ENCODE measurements around the gene SERPINB1.

Gene SERPINB1

DNA sequence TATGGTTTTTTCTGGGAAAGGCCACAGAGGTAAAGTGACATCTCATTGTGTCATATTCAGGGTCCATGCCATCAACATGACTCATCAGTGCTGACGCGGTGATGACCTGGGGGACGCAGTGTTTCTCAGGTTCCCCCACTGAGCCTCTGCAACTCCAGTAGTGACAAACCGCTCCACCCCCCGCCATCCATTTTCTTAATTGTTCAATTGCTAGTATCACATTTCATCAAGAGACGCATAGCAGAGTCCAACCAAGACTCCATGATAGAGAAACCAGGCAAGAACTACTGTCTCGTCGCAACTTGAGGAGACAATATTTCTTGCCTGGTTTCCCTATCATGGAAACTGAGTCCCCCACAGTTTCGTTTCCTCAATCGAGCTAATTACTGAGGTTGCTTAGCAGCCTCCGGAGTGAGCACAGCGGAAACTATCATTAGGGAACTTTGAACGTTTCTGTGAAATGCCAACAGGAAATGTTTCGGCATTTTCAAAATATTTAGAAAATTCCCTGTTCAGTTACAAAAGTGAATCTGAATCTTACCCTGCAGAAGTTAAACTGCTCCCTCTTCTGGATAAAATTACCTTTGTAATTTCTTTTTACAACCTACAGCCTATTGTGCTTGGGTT is 12.2 kb upstream of the SERPINB1 start (continued):
- TF ChIP-seq KLF10 (tag by site-specific recombination; IDR thresholded peaks at IDR 0.05) (peak; percentile 51; the same call in 1 of the 2 replicates), ZNF121 (tag by site-specific recombination; IDR thresholded peaks at IDR 0.05) (no peak), ZNF558 (tag by site-specific recombination; IDR thresholded peaks at IDR 0.05) (peak; percentile 70; the same call in 1 of the 2 replicates), ZBTB21 (tag by site-specific recombination; IDR thresholded peaks at IDR 0.05) (peak; percentile 97), ZFP69B (tag by site-specific recombination; IDR thresholded peaks at IDR 0.05) (peak; percentile 54; the same call in 1 of the 2 replicates), ZBTB8A (tag by site-specific recombination; IDR thresholded peaks at IDR 0.05) (no peak), ZBTB1 (tag by site-specific recombination; IDR thresholded peaks at IDR 0.05) (no peak), SCRT2 (tag by site-specific recombination; IDR thresholded peaks at IDR 0.05) (no peak), ZNF777 (tag by site-specific recombination; IDR thresholded peaks at IDR 0.05; ENCODE audit: borderline replicate concordance) (no peak), YY1 (tag by site-specific recombination; IDR thresholded peaks at IDR 0.05) (peak; percentile 31; the same call in 1 of the 2 replicates), ZFP3 (tag by site-specific recombination; IDR thresholded peaks at IDR 0.05; ENCODE audit: low read depth) (no peak), ZNF514 (tag by site-specific recombination; IDR thresholded peaks at IDR 0.05) (no peak), GLI4 (tag by site-specific recombination; IDR thresholded peaks at IDR 0.05) (no peak), ZNF302 (tag by site-specific recombination; IDR thresholded peaks at IDR 0.05; ENCODE audit: low read depth) (no peak), BCL11B (tag by site-specific recombination; IDR thresholded peaks at IDR 0.05; ENCODE audit: low read depth) (no peak; the same call in 1 of the 2 replicates), KLF7 (tag by site-specific recombination; IDR thresholded peaks at IDR 0.05; ENCODE audit: borderline replicate concordance) (no peak), ZNF394 (tag by site-specific recombination; IDR thresholded peaks at IDR 0.05; ENCODE audit: borderline replicate concordance) (peak; percentile 31; the same call in 1 of the 2 replicates), ZNF366 (tag by site-specific recombination; conservative IDR thresholded peaks at IDR 0.05) (peak; percentile 80), ZNF548 (tag by site-specific recombination; IDR thresholded peaks at IDR 0.05) (no peak), OVOL3 (tag by site-specific recombination; IDR thresholded peaks at IDR 0.05) (no peak), ZNF174 (tag by site-specific recombination; IDR thresholded peaks at IDR 0.05) (no peak), KLF9 (tag by site-specific recombination; IDR thresholded peaks at IDR 0.05; ENCODE audit: low read depth) (no peak), ZNF549 (tag by site-specific recombination; IDR thresholded peaks at IDR 0.05) (no peak), ZNF2 (tag by site-specific recombination; IDR thresholded peaks at IDR 0.05) (peak; percentile 44), ZNF433 (tag by site-specific recombination; IDR thresholded peaks at IDR 0.05; ENCODE audit: low read depth) (no peak), ZNF677 (tag by site-specific recombination; IDR thresholded peaks at IDR 0.05) (no peak)
- TF ChIP-seq, protein P1, sequence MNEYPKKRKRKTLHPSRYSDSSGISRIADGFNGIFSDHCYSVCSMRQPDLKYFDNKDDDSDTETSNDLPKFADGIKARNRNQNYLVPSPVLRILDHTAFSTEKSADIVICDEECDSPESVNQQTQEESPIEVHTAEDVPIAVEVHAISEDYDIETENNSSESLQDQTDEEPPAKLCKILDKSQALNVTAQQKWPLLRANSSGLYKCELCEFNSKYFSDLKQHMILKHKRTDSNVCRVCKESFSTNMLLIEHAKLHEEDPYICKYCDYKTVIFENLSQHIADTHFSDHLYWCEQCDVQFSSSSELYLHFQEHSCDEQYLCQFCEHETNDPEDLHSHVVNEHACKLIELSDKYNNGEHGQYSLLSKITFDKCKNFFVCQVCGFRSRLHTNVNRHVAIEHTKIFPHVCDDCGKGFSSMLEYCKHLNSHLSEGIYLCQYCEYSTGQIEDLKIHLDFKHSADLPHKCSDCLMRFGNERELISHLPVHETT (tag by site-specific recombination; IDR thresholded peaks at IDR 0.05), result peak; percentile 73
- TF ChIP-seq, protein P2, sequence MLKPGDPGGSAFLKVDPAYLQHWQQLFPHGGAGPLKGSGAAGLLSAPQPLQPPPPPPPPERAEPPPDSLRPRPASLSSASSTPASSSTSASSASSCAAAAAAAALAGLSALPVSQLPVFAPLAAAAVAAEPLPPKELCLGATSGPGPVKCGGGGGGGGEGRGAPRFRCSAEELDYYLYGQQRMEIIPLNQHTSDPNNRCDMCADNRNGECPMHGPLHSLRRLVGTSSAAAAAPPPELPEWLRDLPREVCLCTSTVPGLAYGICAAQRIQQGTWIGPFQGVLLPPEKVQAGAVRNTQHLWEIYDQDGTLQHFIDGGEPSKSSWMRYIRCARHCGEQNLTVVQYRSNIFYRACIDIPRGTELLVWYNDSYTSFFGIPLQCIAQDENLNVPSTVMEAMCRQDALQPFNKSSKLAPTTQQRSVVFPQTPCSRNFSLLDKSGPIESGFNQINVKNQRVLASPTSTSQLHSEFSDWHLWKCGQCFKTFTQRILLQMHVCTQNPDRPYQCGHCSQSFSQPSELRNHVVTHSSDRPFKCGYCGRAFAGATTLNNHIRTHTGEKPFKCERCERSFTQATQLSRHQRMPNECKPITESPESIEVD (tag by site-specific recombination; IDR thresholded peaks at IDR 0.05), result no peak
- TF ChIP-seq, protein P3, sequence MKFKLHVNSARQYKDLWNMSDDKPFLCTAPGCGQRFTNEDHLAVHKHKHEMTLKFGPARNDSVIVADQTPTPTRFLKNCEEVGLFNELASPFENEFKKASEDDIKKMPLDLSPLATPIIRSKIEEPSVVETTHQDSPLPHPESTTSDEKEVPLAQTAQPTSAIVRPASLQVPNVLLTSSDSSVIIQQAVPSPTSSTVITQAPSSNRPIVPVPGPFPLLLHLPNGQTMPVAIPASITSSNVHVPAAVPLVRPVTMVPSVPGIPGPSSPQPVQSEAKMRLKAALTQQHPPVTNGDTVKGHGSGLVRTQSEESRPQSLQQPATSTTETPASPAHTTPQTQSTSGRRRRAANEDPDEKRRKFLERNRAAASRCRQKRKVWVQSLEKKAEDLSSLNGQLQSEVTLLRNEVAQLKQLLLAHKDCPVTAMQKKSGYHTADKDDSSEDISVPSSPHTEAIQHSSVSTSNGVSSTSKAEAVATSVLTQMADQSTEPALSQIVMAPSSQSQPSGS (tag by site-specific recombination; IDR thresholded peaks at IDR 0.05; ENCODE audit: low read depth), result peak; percentile 36; the same call in 1 of the 2 replicates
- TF ChIP-seq, protein P4, sequence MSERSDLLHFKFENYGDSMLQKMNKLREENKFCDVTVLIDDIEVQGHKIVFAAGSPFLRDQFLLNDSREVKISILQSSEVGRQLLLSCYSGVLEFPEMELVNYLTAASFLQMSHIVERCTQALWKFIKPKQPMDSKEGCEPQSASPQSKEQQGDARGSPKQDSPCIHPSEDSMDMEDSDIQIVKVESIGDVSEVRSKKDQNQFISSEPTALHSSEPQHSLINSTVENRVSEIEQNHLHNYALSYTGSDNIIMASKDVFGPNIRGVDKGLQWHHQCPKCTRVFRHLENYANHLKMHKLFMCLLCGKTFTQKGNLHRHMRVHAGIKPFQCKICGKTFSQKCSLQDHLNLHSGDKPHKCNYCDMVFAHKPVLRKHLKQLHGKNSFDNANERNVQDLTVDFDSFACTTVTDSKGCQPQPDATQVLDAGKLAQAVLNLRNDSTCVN (tag by site-specific recombination; optimal IDR thresholded peaks at IDR 0.05), result no peak
- TF ChIP-seq, protein P5, sequence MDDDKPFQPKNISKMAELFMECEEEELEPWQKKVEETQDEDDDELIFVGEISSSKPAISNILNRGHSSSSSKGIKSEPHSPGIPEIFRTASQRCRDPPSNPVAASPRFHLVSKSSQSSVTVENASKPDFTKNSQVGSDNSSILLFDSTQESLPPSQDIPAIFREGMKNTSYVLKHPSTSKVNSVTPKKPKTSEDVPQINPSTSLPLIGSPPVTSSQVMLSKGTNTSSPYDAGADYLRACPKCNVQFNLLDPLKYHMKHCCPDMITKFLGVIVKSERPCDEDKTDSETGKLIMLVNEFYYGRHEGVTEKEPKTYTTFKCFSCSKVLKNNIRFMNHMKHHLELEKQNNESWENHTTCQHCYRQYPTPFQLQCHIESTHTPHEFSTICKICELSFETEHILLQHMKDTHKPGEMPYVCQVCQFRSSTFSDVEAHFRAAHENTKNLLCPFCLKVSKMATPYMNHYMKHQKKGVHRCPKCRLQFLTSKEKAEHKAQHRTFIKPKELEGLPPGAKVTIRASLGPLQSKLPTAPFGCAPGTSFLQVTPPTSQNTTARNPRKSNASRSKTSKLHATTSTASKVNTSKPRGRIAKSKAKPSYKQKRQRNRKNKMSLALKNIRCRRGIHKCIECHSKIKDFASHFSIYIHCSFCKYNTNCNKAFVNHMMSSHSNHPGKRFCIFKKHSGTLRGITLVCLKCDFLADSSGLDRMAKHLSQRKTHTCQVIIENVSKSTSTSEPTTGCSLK (tag by site-specific recombination; IDR thresholded peaks at IDR 0.05), result no peak
- TF ChIP-seq, protein P6, sequence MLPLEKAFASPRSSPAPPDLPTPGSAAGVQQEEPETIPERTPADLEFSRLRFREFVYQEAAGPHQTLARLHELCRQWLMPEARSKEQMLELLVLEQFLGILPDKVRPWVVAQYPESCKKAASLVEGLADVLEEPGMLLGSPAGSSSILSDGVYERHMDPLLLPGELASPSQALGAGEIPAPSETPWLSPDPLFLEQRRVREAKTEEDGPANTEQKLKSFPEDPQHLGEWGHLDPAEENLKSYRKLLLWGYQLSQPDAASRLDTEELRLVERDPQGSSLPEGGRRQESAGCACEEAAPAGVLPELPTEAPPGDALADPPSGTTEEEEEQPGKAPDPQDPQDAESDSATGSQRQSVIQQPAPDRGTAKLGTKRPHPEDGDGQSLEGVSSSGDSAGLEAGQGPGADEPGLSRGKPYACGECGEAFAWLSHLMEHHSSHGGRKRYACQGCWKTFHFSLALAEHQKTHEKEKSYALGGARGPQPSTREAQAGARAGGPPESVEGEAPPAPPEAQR (tag by site-specific recombination; IDR thresholded peaks at IDR 0.05), result no peak
